Activated CD4-positive, alpha-beta T cell treated with anti-CD3 and anti-CD28 coated beads, Interleukin-2, Interleukin-4, amounts not matched to agents 100 ng/mL and 50 ng/mL, durations not matched to agents 16 hours and 8 hours (primary cell): ENCODE results near the gene CCL17.
"Not testable (repeated sequence)": the region's sequence is repeated elsewhere in the genome, so short reads cannot be mapped to it uniquely, and the experiment has no call there.

ENCODE experiments used
- DNase-seq: peaks from one replicate; pipeline ENCODE4 v3.0.0-alpha.2; 2020; ENCODE audit warnings: low spot score

CCL17 gene

DNA sequence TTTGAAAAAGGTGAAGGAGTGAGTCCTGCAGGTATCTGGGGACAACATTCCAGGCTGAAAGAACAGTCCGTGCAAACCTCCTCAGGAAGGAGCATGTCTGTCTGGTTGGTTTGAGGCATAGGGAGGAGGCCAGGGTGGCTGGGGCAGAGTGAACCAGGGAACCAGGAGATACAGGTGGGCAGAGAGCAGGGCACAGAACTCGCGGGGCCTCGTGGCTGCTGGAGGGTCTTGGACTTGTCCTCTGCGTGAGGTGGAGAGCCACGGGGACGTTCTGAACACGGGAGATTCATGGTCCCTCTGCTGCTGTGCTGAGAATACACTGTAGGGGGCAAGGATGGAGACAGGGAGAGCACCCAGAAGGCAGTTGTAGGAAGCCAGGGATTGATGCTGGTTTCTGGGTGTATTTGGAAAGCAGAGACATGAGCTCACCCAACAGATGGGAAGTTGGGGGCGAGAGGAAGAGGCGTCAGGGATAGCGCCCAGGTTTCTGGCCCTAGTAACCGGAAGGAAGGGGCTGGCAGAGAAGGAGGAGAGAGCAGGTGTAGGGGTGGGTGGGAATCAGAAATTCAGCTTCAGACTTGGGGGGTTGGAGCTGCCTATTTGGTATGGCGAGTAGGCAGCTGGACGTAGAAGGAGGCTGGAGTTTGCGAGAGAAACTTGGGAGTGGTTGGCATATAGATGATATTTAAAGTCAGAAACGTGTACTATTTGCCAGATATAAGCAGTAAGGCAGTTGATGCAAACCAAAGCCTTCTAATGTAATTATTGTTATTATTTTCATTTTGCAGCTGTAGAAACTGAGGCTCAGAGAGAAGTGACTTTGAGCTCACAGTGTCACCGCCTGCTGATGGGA lies at the start of gene CCL17:
Gene CCL17, plus strand, starts transcription at position 803 of the 853 bp plus-strand sequence. CDS start 9,166 bp downstream, outside the sequence.
- DNase-seq: no peak

DNA sequence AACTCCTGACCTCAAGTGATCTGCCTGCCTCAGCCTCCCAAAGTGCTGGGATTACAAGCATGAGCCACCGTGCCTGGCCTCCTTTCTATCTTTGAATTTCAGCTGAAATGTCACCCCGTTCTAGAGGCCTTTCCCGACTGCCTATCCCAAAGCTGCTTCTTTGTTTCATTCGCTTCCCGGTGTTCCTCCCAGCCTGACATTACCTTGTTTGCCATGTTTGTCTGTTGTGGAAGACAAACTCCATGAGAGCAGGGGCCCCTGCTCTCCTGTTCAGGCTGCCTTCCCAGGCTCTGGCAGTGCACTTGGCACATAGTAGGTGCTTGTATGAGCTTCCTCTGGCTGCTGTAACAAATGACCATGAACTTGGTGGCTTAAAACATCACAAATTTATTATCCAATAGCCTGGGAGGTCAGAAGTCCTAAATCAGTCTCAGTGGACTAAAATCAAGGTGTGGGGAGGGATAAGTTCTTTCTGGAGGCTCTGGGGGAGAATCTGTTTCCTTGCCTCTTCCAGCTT lies 48.6 kb upstream of the CCL17 start:
- DNase-seq: no peak

DNA sequence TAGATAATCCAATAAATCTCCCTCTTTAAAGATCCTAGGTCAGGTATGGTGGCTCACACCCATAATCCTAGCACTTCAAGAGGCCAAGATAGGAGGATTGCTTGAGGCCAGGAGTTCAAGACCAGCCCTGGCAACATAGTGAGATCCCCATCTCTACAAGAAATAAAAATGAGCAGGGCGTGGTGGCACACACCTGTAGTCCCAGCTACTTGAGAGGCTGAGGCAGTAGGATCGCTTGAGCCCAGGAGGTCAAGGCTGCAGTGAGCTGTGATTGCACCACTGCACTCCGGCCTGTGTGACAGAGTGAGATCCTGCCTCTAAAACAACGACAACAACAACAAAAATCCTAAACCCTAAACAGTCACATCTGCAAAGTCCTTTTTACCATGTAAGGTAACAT lies 48.0 kb upstream of the CCL17 start:
- no peak for DNase-seq

DNA sequence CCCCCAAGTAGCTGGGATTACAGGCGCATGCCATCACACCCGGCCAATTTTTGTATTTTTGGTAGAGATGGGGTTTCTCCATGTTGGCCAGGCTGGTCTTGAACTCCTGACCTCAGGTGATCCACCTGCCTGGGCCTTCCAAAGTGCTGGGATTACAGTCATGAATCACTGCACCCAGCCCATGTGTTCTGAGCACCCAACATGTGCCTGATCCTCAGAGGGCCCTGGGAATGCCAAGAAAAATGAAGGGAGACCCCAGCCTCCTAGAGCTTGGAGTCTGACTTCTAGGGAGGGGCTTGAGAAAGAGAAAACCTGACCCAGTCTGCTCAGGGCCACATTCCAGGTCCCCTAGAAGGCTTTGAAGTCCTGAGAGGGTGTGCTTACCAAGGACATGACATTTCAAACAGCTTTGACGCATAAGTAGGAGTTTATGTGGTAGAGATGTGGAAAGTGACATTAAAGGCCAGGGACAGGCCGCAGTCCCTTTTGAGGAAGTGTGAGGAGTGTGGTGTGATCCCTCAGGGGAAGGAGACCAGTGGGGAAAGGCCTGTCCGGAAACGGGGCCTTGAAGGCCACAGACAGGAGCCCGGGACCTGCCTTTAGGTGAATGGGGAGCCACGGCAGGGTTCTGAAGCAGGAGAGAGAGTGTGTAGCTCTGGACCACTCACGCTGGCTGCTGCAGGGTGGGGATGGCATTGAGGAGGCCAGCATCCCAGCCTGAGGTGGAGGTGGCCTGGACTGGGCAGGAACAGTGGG lies 47.1 kb upstream of the CCL17 start:
- no peak for DNase-seq

DNA sequence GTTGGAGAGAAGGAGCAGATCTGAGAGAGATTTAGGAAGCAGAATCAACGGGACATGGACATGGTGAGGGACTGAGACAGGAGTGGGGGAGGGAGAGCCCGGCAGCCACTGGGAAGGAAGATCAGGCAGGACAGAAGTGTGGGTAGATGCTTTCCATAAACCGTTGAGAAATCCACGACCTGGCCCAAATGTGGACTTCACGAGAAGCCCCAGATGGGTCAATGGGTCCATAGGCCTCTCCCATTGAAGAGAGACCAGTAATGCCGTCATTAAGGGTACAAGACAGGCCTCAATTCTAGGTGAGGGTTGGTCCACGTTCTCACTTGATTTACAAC lies 46.5 kb upstream of the CCL17 start:
- no peak for DNase-seq

DNA sequence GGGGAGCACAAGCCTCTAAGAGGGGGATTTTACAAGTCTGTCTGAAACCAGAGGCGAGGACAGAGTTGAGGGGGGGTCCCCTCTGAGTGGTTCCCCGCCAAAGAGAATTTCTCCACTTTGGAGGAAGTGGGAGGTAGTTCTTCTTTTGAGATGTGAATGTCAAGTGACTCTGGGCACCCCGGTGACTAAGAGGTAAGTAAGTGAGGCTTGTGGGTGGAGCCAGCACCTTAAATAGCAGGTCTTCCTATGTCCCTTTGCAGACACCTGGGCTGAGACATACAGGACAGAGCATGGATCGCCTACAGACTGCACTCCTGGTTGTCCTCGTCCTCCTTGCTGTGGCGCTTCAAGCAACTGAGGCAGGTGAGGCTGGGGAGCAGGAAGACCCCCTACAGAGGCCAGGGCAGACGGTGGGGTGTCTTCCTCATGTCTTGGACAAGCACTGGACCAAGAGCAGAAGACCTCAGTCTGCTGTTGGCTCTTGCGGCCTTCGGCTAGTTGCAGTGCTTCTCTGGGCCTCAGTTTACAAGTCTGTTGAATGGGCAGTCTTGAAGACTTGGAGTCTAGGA lies 46.0 kb upstream of the CCL17 start, which contains the start of gene CCL22:
Gene CCL22, plus strand, starts transcription at position 257 of the 569 bp plus-strand sequence. Its CDS starts 34 bp downstream, at position 291.
- no peak for DNase-seq

DNA sequence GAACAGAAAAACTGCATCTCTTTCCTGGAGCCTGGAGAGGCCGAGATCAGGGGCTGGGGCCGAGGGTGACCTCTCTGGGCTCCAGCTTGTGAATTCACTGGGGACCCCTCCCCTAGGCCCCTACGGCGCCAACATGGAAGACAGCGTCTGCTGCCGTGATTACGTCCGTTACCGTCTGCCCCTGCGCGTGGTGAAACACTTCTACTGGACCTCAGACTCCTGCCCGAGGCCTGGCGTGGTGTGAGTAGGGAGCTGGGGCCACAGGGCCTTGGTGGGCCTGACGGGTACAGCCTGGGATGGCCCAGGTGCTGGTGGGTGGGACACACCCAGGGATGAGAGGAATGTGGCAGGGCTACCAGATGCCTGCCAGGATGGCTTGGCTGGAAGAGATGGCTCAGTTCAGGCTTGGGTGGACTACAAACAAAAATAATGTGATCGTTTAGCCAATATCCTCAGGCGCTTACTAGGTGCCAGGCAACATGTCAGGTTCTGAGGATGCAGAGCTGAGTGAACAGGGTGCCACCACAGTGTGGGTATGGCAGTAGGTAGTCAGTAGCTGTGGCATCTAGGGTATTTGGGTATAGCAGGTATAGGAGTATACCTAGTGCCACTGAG lies 44.1 kb upstream of the CCL17 start:
- no peak for DNase-seq

DNA sequence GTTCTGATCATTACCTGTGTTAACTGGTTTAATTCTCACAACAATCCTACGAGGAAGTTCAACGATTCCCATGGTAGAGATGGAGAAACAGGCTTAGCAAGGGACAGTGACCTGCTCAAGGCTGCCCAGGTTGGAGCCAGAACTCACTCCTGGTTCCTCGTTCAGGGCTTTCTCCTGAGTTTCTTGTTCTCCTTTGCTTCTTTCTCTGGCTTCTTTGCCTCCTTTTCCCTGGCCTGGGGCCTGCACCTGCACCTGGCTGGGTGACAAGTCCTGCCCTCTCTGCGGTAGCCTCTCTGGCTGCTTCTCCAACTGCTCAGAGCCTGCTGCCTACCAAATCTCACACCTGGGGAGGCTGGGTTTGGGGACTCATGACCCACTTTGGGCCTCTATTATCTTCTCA lies 43.2 kb upstream of the CCL17 start:
- no peak for DNase-seq

DNA sequence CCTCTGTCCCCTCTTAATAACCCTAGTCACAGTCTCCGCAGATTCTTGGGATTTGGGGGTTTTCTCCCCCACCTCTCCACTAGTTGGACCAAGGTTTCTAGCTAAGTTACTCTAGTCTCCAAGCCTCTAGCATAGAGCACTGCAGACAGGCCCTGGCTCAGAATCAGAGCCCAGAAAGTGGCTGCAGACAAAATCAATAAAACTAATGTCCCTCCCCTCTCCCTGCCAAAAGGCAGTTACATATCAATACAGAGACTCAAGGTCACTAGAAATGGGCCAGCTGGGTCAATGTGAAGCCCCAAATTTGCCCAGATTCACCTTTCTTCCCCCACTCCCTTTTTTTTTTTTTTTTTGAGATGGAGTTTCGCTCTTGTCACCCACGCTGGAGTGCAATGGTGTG lies 40.4 kb upstream of the CCL17 start:
- no peak for DNase-seq

DNA sequence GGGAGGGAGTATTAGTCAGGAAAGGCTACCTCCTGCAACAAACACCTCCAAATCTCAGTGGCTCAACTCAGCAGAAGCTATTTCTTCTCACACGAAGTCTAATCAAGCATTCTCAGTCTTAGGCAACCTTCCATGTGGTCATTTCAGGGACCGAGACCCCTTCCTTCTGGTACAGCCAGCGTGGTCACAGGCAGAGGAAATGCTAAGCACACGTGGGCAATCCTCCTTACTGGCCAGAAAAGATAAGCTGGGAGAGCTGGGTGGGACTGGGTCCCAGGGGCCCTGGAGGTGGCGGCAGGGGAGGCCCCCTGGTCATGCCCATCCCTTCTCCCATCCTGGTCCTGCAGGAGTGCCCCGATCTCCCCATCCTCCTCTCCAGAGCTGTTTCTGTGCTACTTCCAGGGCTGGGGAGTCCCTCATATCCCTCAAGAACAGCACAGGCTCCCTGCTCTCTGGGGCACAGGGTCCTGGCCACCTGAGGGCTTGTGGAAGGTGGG lies 38.0 kb upstream of the CCL17 start:
- no peak for DNase-seq

DNA sequence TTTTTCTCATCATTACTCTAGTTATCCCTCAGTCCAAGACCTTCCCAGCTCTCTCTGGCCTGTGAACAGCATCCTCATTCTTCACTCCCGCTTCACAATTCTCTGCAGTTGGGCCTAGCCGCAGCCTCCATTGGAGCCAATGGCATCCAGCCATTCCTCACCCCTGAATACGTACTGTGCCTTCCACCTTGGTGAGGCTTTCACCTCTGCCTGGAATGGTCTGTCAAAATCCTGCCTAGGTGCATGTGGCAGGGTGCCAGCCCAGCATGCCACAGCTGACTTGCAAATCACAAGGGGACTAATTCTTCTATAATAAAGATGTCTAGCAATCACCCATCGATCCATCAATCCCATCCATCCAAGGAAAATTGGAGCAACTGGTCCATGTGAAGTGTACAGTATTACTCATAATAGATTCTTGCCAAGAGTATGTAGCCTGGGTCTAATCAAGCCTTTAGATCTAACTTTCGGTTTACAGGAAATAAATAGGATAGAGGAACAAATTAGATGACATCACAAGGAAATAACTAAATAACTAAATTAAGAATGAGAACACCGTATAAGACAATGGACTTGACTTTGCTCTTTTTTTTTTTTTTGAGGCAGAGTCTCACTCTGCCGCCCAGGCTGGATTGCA lies 37.3 kb upstream of the CCL17 start:
- no peak for DNase-seq

DNA sequence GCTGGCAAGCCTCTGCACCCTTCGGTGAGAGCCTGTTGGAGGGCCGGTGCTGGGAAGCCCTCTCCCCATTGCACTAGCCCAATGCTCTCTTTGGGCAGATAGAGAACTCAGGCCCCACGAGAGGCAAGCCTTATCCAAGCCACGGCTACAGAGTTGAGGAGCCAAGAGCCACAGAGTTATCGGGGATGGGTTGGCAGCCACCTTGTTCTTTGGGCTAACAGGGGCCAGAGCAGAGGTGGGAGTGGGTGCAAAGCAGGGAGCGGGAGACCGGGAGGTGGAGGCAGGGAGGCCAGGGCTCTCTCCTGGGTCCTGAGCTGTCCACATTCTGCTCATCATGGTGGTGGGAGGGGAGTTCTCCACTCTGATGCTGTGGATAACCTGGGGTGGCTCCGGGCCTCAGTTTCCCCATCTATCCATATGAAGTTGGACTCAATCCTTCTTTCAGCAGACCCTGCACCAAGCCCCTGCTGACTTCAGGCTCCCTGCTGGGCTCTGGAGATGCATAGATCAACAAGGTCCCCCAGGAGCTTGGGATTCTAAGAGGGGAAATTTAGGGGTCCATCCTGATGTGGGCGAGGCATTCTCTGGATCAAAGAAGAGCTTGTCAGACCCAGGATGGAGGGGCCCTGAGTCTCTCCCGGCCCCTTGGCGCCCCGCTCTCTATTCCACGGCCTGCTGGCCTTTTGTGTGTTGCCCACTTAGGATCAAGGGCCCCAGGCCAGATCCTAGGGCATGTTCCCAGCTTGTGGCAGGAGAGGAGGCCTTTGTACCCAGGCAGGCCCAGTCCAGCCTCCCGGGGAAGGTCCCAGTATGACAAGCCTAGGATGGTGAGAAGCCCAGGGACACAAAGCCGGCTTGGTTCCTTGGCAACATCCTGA lies 32.8 kb upstream of the CCL17 start:
- no peak for DNase-seq

DNA sequence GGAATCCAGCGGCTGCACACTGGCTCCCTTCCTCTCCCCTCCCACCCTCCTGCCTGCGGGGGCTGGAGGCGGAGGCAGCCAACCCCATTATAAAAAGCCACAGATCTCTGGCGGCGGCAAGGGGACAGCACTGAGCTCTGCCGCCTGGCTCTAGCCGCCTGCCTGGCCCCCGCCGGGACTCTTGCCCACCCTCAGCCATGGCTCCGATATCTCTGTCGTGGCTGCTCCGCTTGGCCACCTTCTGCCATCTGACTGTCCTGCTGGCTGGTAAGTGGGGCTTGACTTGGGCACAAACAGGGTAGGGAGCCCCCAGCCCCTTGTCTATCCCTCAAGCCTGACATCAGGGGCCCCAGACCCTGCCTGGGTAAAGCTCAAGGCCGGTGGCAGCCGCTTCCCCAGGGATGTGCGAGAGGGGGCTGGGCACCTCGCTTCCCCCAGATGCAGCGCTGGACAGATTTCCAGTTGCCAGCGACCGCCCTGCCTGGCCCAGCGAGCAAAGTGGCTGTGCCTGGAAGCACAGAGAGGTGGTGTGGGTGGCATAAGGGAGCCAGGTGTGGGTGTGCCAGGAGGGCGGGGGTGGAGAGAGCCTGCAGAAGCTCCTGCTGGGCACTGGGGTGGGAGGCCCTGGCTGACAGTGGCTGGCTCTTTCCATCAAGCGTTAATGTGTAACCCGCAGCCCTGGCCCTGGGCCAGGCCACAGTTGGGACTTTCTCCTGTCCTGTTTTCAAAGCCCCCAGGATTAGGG lies 32.0 kb upstream of the CCL17 start, which contains the start of gene CX3CL1:
Gene CX3CL1, plus strand, starts transcription at position 119 of the 745 bp plus-strand sequence. Its CDS starts 79 bp downstream, at position 198.
- DNase-seq: no peak

DNA sequence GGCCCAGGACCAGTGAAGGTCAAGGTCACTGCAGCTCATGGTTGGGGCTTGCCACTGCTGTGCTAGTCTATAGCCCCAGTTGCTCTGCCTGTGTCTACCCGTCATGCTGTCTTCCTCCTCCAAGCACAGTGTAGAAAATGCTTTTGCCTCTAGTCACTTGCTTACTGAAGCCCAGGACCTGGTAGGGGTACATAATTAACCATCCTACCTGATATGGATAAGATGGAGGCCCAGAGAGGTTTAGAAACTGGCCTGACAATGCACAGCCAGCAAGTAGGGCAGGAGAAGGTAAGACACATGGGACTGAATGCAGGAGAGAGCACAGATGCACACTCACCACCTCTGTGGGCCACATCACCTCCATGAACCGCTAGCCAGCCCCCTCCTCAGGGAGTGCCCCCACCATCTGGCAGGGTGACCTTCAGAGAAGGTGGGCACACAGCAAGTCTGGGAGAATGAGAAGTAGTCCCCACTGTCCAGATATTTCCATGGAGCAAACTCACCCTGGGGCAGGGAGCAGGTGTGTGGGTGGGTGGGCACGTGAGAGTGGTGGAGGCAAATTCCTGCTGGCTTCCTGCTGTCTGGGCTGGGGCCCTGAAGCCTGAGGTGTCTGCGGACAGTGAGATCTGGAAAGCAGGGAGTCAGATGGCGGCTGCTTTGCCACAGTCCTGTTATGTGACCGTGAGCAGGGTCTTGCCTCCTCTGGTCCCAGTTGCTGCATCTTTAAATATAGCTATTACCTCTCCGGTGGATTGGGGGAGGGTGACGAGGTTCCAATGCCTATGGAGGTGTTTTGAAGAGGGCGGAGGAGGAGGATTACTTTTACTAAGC lies 31.2 kb upstream of the CCL17 start:
- DNase-seq: no peak

DNA sequence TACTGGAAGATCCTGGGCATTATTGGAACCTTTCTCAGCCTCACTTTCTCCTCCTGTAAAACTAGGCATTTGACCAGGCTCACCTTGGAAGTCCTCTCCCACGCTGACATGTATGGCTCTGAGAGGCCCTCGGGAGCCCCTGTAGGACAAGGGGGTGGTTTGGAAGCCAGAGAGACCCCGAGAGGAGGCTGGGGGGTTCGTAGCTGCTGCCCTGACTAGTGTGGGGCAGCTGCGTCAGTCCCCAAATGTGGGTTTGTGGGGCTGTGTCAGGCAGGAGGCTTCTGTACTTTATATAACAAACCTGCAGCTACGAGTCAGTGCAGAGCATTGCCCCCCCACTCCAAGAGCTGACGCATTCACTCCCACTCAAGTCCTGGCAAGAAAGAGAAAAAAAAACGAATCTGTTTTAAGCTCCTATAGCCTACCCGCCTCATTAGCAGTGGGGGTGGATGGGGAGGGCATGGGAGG lies 30.5 kb upstream of the CCL17 start:
- no peak for DNase-seq

DNA sequence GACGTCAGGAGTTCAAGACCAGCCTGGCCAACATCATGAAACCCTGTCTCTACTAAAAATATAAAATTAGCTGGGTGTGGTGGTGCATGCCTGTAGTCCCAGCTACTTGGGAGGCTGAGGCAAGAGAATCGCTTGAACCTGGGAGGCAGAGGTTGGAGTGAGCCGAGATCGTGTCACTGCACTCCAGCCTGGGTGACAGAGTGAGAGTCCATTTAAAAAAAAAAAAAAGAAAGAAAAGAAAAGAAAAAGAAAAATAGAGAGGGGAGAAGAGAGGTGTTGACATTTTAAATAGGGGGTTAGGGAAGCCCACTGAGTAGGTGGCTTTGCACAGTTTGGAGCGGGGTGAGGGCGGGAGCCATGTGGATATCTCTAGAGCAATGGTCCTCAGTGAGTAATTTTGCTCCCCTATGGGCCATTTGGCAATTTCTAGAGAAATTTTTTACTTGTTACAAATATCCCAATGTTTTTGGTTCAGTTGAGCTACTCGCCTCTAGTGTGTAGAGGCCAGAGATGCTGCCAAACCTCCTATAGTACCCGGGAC lies 29.6 kb upstream of the CCL17 start:
- DNase-seq: not testable (repeated sequence)

DNA sequence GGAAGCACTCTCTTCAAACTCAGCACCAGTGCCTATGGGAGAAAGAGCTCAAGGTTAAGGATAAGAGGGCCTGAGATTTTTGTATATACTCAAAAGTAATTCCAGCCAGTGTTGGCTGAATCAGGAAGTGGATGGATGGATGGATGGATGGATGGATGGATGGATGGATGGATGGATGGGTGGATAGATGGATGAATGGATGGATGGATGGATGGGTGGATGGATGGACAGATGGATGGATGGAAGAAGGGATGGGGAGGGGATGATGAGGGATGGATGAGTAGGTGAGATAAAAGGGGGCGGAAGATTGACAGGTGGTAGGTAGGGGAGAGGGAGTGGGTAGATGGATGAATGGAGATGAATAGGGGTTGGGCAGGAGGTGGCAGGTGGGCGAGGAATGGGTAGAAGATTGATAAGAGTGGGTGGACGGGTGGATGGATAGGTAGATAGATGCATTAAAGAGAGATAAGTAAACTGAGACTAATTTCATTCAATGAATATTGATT lies 28.2 kb upstream of the CCL17 start:
- DNase-seq: no peak
